NCI-H510A treated with DMSO at 0.1 percent for 48 hours (cell line): ENCODE results near the gene EMP1.

Experiments
- DNase-seq: peaks from one replicate; lab custom pipeline; 2025; lab: John Stamatoyannopoulos, UW

EMP1 gene

GRCh38 chr12:13197526-13198143 lies 1.1 kb downstream of the EMP1 start:
- DNase-seq: no peak

- no peak for DNase-seq
Observed at GRCh38 chr12:13198241-13198640, 1.7 kb downstream of the EMP1 start.

DNA sequence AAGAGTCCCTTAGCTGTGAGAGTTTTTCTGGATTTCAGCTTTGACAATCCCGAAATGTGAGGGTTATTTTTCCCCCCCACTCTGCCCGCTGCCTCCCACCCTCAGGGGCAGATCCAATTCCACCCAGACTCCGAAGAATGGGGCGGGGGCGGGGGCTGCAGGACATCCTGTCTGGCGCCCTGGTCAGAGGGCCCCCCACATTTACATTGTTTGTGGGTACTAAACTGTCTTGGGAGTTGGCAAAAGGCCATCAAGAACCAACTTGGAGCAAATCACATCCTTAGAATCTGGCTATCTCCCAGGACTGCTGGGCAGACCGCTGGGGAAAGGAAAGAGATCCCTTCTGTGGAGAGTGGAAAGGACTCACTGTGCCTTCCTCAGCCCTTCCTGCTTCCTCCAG lies 2.4 kb downstream of the EMP1 start:
- no peak for DNase-seq

GRCh38 chr12:13199592-13199991 lies 3.1 kb downstream of the EMP1 start:
- DNase-seq: no peak

- no peak for DNase-seq
Observed at GRCh38 chr12:13200841-13201240, 4.3 kb downstream of the EMP1 start.

GRCh38 chr12:13203034-13203922 lies 6.8 kb downstream of the EMP1 start:
- DNase-seq: no peak

DNA sequence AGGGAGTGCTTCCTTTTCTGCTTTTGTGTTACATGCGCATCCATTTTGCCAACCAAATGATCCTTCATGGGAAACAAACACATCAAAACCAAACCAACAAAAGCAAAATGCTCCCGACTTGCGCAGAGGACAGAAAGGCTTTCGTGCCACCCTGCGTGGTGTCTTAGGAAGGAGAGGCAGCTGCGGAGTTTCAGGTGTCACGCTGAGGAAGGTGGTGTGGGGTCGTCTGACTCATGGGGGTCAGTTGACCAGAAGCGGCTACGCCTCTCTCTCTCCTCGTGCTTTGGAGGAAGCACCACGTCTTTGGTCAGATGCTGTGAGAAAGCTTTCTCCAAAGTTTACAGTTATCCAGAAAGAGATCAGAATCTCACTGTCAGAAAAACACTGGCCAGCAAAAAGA lies 7.9 kb downstream of the EMP1 start:
- DNase-seq: no peak

DNA sequence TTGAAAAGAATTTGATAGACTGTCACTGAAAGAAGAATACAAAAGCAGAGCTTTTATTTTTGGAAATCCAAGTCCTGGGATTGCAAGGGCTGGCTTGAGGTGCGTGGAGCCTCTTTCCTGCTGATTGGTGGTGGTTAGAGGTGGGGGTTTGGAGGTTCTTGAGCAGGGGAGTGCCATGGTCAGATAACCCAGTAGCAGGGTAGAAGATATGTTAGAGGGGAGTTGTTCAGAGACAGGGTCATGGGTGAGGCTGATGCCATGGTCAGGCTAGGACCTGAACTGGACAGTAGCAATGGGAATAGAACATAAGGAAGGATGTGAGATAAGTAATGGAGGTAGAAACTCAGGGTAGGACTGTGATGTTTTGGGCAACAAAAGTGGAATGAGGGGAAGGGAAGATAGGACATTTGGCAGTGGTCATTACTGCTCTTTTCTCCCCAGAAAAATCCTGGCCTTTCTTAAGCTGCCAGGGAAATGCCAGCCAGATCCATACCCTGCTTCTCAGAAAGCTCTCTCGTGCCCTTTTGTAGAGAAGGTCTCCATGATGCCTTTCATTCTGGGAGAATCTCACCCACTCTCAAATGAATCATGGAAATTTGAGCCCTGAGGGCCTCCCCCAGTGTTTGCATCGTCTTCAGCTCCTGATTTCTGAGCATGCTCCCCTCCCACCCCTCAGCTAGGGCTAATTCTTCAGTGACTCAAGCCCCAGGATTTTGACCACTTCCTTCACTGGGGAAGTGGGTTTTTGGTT lies 9.5 kb downstream of the EMP1 start:
- no peak for DNase-seq

GRCh38 chr12:13206560-13206897 lies 10.0 kb downstream of the EMP1 start:
- DNase-seq: no peak

DNA sequence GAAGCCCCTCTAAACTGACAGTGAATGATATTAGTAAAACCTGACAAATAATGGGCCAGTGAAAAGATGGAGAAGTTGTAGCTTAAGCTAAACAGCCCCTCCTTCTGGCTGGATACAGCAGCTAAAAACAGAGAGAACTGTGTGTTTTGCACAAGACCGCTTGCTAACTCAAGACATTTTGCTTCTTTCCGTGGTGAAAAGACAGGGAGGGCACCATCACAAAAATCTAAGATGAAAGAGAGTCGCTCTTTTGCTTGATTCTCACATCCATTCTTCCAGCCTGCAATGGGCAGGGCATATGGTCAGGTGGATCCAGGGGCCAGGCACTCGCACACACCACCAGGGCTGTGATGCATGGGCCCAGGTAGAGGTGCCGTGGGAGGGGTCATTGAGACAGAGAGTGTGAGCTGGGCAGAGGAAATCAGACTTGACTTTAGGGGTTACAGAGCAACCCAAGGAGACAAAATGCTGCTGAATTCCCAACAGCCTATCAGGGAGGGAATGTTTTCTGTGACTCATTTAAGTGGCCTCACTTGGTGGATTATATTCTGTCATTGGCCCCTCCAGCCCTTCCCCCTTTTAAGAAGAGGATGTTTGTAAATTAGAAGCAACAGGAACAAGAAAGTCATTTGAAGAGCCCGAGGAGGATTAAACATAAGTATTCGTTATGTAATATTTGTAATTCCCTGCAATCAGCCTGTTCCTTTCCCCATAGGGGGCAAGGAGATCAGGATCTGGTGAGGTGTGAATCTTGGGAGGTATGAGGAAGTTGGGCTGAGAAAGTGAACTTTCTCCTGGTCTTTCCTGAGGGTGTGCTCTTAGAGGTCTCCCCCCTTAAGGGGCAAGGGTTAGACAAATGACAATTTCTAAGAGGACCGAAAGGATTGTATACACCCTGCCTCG lies 12.3 kb downstream of the EMP1 start:
- DNase-seq: no peak

- no peak for DNase-seq
Observed at GRCh38 chr12:13209436-13210235, 13.1 kb downstream of the EMP1 start.

- no peak for DNase-seq
Observed at GRCh38 chr12:13210236-13211190, 14.0 kb downstream of the EMP1 start.

DNA sequence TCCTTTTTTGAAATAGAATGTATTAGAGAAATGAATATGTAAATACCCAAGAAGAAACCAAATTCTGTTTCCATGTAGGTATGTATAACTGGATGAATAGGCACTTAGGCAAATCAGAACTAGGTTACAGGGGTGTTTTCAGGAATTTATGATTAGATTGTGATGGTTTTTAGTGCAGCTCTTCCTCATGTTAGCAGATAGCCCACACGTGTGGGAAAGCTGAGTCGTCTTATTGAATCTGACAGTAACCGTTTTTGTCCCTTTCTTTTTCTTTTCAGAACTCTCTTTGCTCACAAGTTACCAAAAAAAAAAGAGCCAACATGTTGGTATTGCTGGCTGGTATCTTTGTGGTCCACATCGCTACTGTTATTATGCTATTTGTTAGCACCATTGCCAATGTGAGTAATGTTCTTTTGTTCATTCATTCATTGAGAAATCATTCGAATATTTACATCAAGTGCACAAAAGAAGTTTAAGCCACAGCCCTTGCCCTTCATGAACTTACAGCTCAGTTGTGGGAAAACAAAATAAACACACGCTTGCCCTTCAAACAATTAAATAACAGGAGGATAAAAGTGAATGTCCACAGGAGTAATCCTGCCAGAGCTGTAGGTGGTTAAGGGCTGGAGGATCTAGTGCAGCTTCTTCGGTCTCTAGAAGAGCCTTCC lies 14.8 kb downstream of the EMP1 start:
- no peak for DNase-seq

DNA sequence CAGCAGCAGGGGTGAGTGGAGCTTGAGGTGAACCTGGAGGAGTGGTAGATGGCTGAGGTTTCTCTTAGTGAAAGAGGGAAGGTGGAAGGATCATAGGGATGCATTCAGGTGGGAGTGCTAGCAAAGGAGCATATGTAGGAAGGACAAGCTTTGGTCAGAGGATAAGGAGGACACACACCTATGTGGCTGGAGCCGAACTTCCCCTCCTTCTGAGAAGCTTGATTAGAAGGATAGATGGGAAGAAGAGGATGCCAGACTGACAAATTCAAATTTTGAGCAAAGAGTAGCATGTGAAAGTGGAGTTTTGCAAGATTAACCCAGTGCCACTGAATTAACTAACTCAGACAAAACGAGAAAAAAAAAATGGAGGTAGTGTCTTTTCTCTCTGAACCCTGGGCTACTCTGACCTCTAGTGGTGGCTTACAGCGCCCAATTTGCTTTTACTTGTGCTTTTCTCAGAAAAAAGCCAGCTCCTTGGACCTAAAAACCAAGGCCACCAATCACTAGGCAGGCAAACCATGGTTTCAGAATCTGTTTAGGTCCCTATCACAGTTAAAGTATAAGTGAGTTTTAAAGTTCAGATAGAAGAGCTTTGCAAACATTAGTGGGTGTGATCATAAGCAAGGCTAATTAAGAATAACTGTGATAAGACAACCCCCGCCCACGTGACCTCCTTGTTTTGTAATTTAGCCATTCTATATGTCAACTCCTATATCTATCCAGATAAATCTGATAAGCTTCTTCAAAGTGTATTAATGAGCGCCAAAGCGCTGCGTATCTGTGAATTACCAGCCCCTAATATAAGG lies 15.5 kb downstream of the EMP1 start:
- DNase-seq: peak; percentile 24

DNA sequence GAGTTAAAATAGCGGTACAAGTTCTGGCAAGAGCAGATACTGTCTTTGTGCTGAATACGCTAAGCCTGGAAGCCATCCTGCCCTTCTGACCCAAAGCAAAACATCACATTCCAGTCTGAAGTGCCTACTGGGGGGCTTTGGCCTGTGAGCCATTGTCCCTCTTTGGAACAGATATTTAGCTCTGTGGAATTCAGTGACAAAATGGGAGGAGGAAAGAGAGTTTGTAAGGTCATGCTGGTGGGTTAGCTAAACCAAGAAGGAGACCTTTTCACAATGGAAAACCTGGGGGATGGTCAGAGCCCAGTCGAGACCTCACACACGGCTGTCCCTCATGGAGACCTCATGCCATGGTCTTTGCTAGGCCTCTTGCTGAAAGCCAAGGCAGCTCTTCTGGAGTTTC lies 18.5 kb downstream of the EMP1 start:
- no peak for DNase-seq

DNA sequence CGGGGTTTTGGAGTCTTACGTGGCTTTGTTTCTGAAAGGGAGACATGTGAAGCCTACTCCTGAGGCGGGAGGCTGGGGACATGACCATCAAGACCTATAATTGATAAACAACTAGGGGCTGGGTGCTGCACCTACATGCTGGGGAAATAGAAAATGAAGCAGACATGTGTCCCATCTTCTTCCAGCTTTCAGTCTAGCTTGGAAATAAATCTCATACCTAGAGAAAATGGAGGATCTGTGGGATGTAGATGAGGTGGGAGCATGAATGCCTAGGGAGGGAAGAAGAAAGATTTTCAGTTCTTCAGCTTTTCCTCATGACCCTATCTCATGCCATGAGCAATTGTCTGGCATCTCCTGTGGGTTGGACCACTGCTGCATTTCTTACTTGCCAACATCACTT lies 22.1 kb downstream of the EMP1 start:
- DNase-seq: no peak

DNA sequence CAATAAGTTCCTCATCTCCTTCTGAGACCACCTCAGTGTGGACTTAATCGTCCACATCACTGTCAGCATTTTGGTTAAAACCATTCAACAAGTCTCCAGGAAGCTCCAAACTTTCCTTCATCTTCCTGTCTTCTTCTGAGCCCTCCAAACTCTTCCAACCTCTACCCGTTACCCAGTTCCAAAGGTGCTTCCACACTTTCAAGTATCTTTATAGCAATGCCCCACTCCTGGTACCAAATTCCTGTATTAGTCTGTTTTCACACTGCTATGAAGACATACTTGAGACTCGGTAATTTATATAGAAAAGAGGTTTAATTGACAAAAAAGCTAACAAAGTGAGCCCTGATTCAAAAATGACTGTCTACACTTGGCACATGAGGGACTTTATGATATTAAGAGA lies 22.8 kb downstream of the EMP1 start:
- DNase-seq: no peak

GRCh38 chr12:13220838-13221237 lies 24.3 kb downstream of the EMP1 start:
- no peak for DNase-seq

DNA sequence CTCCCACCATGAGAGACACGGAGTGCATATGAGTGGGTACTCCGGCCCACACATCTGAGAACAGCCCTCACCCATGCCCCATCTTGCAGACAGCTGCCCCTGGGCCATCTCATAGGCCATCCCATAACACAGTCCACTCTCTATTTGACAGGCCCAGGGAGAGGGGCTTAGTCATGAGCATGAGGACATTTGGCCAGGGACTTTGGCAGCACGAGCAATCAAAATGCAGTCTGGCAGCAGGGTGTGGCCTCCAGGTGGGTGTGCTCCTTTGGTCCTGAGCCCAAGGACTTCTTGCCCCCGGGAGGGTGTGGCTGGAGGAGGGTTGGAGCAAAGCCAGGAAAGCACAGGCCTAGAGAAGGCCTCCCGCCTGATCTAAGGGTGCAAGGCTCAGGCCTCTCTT lies 25.6 kb downstream of the EMP1 start:
- DNase-seq: no peak
